ENCODE results near the gene NCKAP5.

NCKAP5 gene

DNA sequence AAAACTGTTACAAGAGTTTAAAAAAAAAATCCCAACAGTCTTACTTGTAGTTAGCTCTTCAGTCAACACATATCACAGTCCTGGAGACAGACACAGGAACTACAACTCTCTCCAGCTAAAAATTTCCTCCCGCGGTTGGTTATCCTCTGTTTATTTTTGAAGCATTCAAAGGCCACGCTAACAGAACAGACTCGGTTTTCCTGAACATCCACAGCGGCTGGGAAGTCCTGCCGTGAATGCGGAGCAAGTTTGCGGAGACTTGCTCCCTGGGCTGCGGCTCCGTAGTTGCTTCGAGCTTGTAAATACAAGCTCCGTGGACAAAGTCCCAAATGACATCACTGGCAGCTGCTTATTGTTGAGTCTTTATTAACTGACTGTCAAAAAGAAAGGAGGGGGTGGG is at the start of gene NCKAP5:
TSS of gene NCKAP5 (minus strand) at position 292 of the 400 bp plus-strand sequence. CDS start 50,937 bp downstream, outside the sequence.
- H3K4me3 ChIP-seq (ENCODE audit: control insufficient read depth, low read depth, low read length), result peak within 1 kb of the TSS; percentile 14
- TF ChIP-seq, protein P1, sequence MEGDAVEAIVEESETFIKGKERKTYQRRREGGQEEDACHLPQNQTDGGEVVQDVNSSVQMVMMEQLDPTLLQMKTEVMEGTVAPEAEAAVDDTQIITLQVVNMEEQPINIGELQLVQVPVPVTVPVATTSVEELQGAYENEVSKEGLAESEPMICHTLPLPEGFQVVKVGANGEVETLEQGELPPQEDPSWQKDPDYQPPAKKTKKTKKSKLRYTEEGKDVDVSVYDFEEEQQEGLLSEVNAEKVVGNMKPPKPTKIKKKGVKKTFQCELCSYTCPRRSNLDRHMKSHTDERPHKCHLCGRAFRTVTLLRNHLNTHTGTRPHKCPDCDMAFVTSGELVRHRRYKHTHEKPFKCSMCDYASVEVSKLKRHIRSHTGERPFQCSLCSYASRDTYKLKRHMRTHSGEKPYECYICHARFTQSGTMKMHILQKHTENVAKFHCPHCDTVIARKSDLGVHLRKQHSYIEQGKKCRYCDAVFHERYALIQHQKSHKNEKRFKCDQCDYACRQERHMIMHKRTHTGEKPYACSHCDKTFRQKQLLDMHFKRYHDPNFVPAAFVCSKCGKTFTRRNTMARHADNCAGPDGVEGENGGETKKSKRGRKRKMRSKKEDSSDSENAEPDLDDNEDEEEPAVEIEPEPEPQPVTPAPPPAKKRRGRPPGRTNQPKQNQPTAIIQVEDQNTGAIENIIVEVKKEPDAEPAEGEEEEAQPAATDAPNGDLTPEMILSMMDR (IDR thresholded peaks at IDR 0.05; ENCODE audit: control insufficient read depth, insufficient read depth, low read depth, low read length, missing control alignments), result no peak
- no peak for DNase-seq (ENCODE audit: low read depth)

DNA sequence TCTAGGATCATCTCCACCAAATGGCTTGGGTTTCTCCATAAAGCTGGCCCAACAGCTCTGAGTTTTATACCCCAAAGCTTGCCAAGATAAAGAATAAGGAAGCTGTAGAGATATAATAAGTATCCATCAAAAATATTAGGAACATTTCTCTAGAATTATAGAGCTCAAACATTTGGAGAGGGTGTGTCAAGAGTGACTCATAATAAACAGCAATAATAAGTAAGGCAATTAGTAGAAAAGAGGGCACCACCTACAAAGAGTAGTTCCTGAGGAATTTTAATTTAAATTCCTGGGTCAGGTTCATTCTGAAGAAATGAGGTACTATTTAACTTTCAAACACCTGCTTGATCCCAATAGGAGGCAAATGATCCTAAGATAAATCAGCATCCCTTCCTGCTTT is 41.4 kb upstream of the NCKAP5 start:
- TF ChIP-seq, protein P1 (IDR thresholded peaks at IDR 0.05; ENCODE audit: control insufficient read depth, insufficient read depth, low read depth, low read length, missing control alignments), result no peak
- no peak for DNase-seq (ENCODE audit: low read depth)
- no peak overlapping the region for H3K4me3 ChIP-seq (ENCODE audit: control insufficient read depth, low read depth, low read length)

DNA sequence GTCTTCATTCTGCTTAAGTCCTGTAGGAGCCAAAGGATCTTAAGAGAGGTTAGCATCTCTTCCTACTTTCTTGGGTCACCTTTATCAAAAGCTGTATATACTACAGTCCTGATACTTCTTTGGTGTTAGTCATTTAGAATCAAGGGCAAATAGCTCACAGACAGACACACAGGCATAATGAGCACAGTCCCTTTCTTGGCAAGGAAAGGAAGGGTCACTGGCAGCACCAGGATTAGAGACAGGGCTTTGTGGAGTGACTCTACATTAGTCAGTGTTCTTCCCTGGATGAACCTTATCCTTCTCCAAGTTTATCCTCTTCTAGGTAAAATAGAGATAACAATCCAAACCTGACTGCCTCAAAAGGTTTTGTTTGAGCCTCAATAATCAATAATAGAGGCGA is 40.0 kb upstream of the NCKAP5 start:
- no peak overlapping the region for H3K4me3 ChIP-seq (ENCODE audit: control insufficient read depth, low read depth, low read length)
- TF ChIP-seq, protein P1 (IDR thresholded peaks at IDR 0.05; ENCODE audit: control insufficient read depth, insufficient read depth, low read depth, low read length, missing control alignments), result no peak
- DNase-seq (ENCODE audit: low read depth), result no peak

DNA sequence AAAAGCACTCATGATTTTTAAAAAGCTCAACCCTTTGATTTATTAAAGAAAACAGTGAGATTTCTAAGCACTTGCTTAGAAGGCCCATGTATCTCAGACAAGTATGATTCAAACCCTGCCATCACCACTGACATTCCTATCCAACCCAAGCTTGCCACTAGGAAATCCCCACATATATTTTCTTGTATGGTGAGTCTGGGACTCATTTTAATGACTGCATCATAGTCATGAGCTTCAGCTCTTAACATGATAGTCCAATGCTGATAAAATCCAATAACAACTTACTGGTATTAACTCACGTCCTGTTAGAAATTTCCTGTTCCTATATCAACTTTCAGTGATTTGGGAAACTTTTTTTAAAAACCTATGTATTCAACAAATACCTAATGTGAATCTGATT is 39.4 kb upstream of the NCKAP5 start:
- TF ChIP-seq, protein P1 (IDR thresholded peaks at IDR 0.05; ENCODE audit: control insufficient read depth, insufficient read depth, low read depth, low read length, missing control alignments), result no peak
- DNase-seq (ENCODE audit: low read depth), result peak; percentile 55
- no peak overlapping the region for H3K4me3 ChIP-seq (ENCODE audit: control insufficient read depth, low read depth, low read length)

DNA sequence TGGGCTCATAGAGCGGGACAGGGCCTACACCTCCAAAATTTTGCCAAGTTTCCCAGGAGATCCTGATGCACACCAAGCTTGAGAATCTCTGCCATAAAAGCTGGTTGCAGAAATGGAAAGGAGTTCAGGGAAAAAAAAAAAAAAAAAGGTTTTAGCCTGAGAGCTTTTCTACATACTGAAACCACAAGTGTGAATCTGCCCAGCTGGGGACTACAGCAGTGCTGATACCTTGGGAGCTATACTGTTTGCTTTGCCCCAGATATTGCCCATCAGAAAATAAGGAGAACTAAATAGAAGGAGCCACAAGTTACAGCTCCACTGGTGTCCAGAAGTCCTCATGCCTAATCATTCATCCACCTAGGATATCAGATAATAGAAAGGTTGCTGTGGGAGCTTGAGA is 38.4 kb upstream of the NCKAP5 start:
- no peak overlapping the region for H3K4me3 ChIP-seq (ENCODE audit: control insufficient read depth, low read depth, low read length)
- DNase-seq (ENCODE audit: low read depth), result no peak
- TF ChIP-seq, protein P1 (IDR thresholded peaks at IDR 0.05; ENCODE audit: control insufficient read depth, insufficient read depth, low read depth, low read length, missing control alignments), result no peak

DNA sequence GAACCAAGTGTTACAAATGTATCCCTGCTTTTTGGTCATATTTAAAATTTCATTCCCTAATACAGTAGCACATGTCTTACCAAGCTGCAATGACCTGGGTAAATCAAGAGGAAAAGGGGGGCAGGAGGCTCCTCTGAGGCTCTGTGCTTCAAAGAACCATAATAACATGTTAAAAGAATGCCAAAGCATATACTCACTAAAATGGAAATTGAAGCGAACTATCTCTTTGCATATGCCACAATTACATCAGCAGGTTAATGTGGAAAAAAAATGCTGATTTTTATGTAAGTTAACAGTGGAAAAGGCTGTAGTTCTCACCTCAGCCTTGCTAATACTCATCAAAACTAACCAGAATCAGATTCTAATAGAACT is 37.5 kb upstream of the NCKAP5 start:
- TF ChIP-seq, protein P1 (IDR thresholded peaks at IDR 0.05; ENCODE audit: control insufficient read depth, insufficient read depth, low read depth, low read length, missing control alignments), result no peak
- DNase-seq (ENCODE audit: low read depth), result no peak
- no peak overlapping the region for H3K4me3 ChIP-seq (ENCODE audit: control insufficient read depth, low read depth, low read length)
